ENCODE results near the gene ATP6V1G2. TPM values are rescaled to one million over a fixed set of nuclear protein-coding genes. Genes with fewer than 3 reads are reported as not detected.

Gene ATP6V1G2
- total and polyA plus RNA-seq, 2 of the 4 experiments (the other 2 are of a cell fraction): 1.4 to 6.5 TPM

- in situ Hi-C loops (cut with MboI; ENCODE audit: low sequenced_read_pairs) (no loop called here), intact Hi-C loops (cut with micrococcal nuclease) (no loop called here), dilution Hi-C loops (cut with HindIII; ENCODE audit: low sequenced_read_pairs, unreplicated experiment) (no loop called here)
- Histone ChIP-seq H3K4ac (ENCODE audit: low read depth, low read length) (no peak overlapping the region), H2AK5ac (ENCODE audit: low read depth, low read length) (no peak overlapping the region), H4K91ac (ENCODE audit: insufficient read depth, low read depth, low read length) (no peak overlapping the region), H3K4me1 (ENCODE audit: control insufficient read depth, insufficient read depth, low read length) (peaks cover 3% of the 10 kb centered on the region), H2BK120ac (ENCODE audit: low read depth, low read length) (no peak overlapping the region), H3K36me3 (ENCODE audit: control insufficient read depth, insufficient read depth, low read length) (no peaks in the 10 kb centered on the region), H3K27me3 (ENCODE audit: control insufficient read depth, insufficient read depth, low read length) (no peaks in the 10 kb centered on the region), H3K56ac (ENCODE audit: extremely low read depth, insufficient read depth, low read length) (no peak overlapping the region), H3K27ac (ENCODE audit: insufficient read depth, low read length) (no peak overlapping the region), H3K9ac (ENCODE audit: low read depth, low read length) (no peak overlapping the region), H2BK20ac (ENCODE audit: low read depth, low read length) (no peak overlapping the region), H3K23ac (ENCODE audit: low read depth, low read length) (peak overlapping the region; percentile 75; the same call in 1 of the 2 replicates), H3K79me1 (ENCODE audit: low read depth in 1 of 2, low read length in 2 of 2) (peaks cover 7 to 46% of the 10 kb centered on the region in 2 experiments; a peak in 3 of 4 replicates), H4K20me1 (ENCODE audit: insufficient read depth, low read length) (peaks cover 11% of the 10 kb centered on the region; the same call in 1 of the 2 replicates), H3K14ac (replicated peaks; ENCODE audit: low read depth, low read length) (no peak overlapping the region), H3K4me3 (ENCODE audit: insufficient read depth, low read depth, low read length) (0 out of 2 replicates have a peak overlapping the region, but pooled peaks have one; percentile 7), H2BK5ac (ENCODE audit: low read depth, low read length, poor library complexity, severe bottlenecking) (no peak overlapping the region), H4K5ac (ENCODE audit: low read depth, low read length) (no peak overlapping the region), H3K9me3 (ENCODE audit: control insufficient read depth, insufficient read depth, low read length) (no peaks in the 10 kb centered on the region), H2BK15ac (ENCODE audit: low read depth, low read length) (no peak overlapping the region), H4K8ac (ENCODE audit: low read depth in 2 of 2, low read length in 2 of 2) (no peak overlapping the region), H3K18ac (ENCODE audit: low read depth, low read length) (no peak overlapping the region), H2AK9ac (replicated peaks; ENCODE audit: low read depth, low read length, poor library complexity) (no peak overlapping the region), H3K4me2 (ENCODE audit: low read depth, low read length) (peak overlapping the region; percentile 73), H2AFZ (replicated peaks; ENCODE audit: low read length, poor library complexity) (peak overlapping the region; percentile 26), H3K9me1 (ENCODE audit: insufficient read depth, low read length) (peaks cover 6% of the 10 kb centered on the region)
- ChIA-PET CTCF (no interaction called here), POLR2A (ENCODE audit: unreplicated experiment) (no interaction called here)
- no TSS peak for BruUV-seq (replicated peaks)
- DNase-seq (no peak), ATAC-seq (ENCODE audit: low read depth) (no peak)
- TF ChIP-seq POLR2A (IDR thresholded peaks at IDR 0.05; ENCODE audit: low read depth, low read length) (no peak), NFE2L2 (IDR thresholded peaks at IDR 0.05; ENCODE audit: low read depth, low read length) (no peak), FOS (IDR thresholded peaks at IDR 0.05; ENCODE audit: low read depth, low read length) (no peak), MAFK (IDR thresholded peaks at IDR 0.05; ENCODE audit: low read depth, low read length) (no peak), CTCF (conservative IDR thresholded peaks at IDR 0.05; ENCODE audit: low read depth, low read length) (no peak), SMC3 (IDR thresholded peaks at IDR 0.05; ENCODE audit: low read depth, low read length) (no peak), USF2 (IDR thresholded peaks at IDR 0.05; ENCODE audit: low read depth, low read length) (no peak), MAZ (IDR thresholded peaks at IDR 0.05; ENCODE audit: borderline replicate concordance, low read depth, low read length) (no peak), RAD21 (IDR thresholded peaks at IDR 0.05; ENCODE audit: low read length) (no peak), ELK1 (IDR thresholded peaks at IDR 0.05; ENCODE audit: borderline replicate concordance, low read depth, low read length) (no peak), RFX5 (IDR thresholded peaks at IDR 0.05; ENCODE audit: low read depth, low read length) (no peak), MXI1 (IDR thresholded peaks at IDR 0.05; ENCODE audit: borderline replicate concordance, low read depth, low read length) (no peak), CEBPB (IDR thresholded peaks at IDR 0.05; ENCODE audit: low read depth, low read length) (no peak), BHLHE40 (IDR thresholded peaks at IDR 0.05; ENCODE audit: low read depth, low read length) (no peak), CHD1 (IDR thresholded peaks at IDR 0.05; ENCODE audit: low read depth, low read length) (no peak), RCOR1 (IDR thresholded peaks at IDR 0.05; ENCODE audit: insufficient replicate concordance, low read length) (no peak)
- WGBS, 2 experiments (ENCODE audit: extremely low coverage in 2 of 2, insufficient read length in 1 of 2): 0% methylated on average over 7 of the region's 21 CpGs; no CpG with 5 or more reads in 1 of the 2 experiments
Measured at GRCh38 chr6:31498748-31499147, 47.7 kb downstream of the ATP6V1G2 start.
